HG02588 (cell line): ENCODE data around the gene LGI2.
"Not testable (repeated sequence)": the region's sequence is repeated elsewhere in the genome, so short reads cannot be mapped to it uniquely, and the experiment has no call there.

ENCODE experiments used
- ATAC-seq: cut with Tn5 transposase; IDR thresholded peaks from one replicate; pipeline ENCODE4 v1.9.1; 2021; ENCODE audit warnings: mild to moderate bottlenecking, moderate library complexity; ENCODE audit not compliant: unreplicated experiment

Gene LGI2

GRCh38 chr4:25030277-25031076 is at the start of gene LGI2:
TSS of gene LGI2 (minus strand) at chr4:25030946. CDS start at chr4:25030693, 253 bp downstream.
- no peak for ATAC-seq

- no peak for ATAC-seq
Measured at GRCh38 chr4:25078523-25078922, 47.8 kb upstream of the LGI2 start.

- ATAC-seq = no peak
Measured at GRCh38 chr4:25076625-25077398, 46.1 kb upstream of the LGI2 start.

GRCh38 chr4:25075851-25076250 is 45.1 kb upstream of the LGI2 start:
- no peak for ATAC-seq

GRCh38 chr4:25075129-25075528 is 44.4 kb upstream of the LGI2 start:
- ATAC-seq = no peak

- no peak for ATAC-seq
Measured at GRCh38 chr4:25070545-25070944, 39.8 kb upstream of the LGI2 start.

- ATAC-seq = no peak
Measured at GRCh38 chr4:25069014-25069413, 38.3 kb upstream of the LGI2 start.

- no peak for ATAC-seq
Measured at GRCh38 chr4:25068386-25068785, 37.6 kb upstream of the LGI2 start.

GRCh38 chr4:25065932-25066590 is 35.3 kb upstream of the LGI2 start:
- no peak for ATAC-seq

GRCh38 chr4:25065431-25065858 is 34.7 kb upstream of the LGI2 start:
- ATAC-seq = no peak

GRCh38 chr4:25064447-25064846 is 33.7 kb upstream of the LGI2 start:
- ATAC-seq = not testable (repeated sequence)

GRCh38 chr4:25063116-25063515 is 32.4 kb upstream of the LGI2 start:
- ATAC-seq = no peak

GRCh38 chr4:25062098-25062497 is 31.4 kb upstream of the LGI2 start:
- no peak for ATAC-seq

GRCh38 chr4:25061602-25062001 is 30.9 kb upstream of the LGI2 start:
- ATAC-seq = no peak

- ATAC-seq = no peak
Measured at GRCh38 chr4:25060963-25061340, 30.2 kb upstream of the LGI2 start.

GRCh38 chr4:25060241-25060962 is 29.7 kb upstream of the LGI2 start:
- no peak for ATAC-seq

- no peak for ATAC-seq
Measured at GRCh38 chr4:25059791-25060190, 29.0 kb upstream of the LGI2 start.

- ATAC-seq = no peak
Measured at GRCh38 chr4:25058796-25059195, 28.1 kb upstream of the LGI2 start.

GRCh38 chr4:25057299-25057698 is 26.6 kb upstream of the LGI2 start:
- ATAC-seq = no peak

- ATAC-seq = not testable (repeated sequence)
Measured at GRCh38 chr4:25052037-25052436, 21.3 kb upstream of the LGI2 start.

- ATAC-seq = no peak
Measured at GRCh38 chr4:25051534-25051933, 20.8 kb upstream of the LGI2 start.
